ENCODE results near the gene IL22RA1. TPM values are rescaled to one million over a fixed set of nuclear protein-coding genes. Genes with fewer than 3 reads are reported as not detected.

The IL22RA1 gene
- total and polyA plus RNA-seq, 9 of the 15 experiments (the other 6 are each of a cell fraction or from before 2014, with no cell fraction given) = not detected

- TF ChIP-seq ZNF449 (CRISPR knock-in tag; IDR thresholded peaks at IDR 0.05) (no peak), SMARCA4 (IDR thresholded peaks at IDR 0.05) (no peak), RBFOX2 (IDR thresholded peaks at IDR 0.05; ENCODE audit: low read depth, low read length) (no peak), SREBF2 (CRISPR knock-in tag; IDR thresholded peaks at IDR 0.05) (no peak), ZBTB5 (IDR thresholded peaks at IDR 0.05) (no peak), FOXK1 (CRISPR knock-in tag; IDR thresholded peaks at IDR 0.05; ENCODE audit: borderline replicate concordance) (no peak), ZC3H4 (CRISPR knock-in tag; IDR thresholded peaks at IDR 0.05; ENCODE audit: borderline replicate concordance) (no peak), ZBTB43 (CRISPR knock-in tag; IDR thresholded peaks at IDR 0.05) (no peak), POLR2AphosphoS5 (IDR thresholded peaks at IDR 0.05; ENCODE audit: control insufficient read depth, insufficient read depth, low read depth, low read length) (no peak)
Measured at GRCh38 chr1:24086466-24086865, 56.5 kb downstream of the IL22RA1 start (continued).

Data from K562 (cell line).